ENCODE measurements around the gene ATP6V0B. TPM values are rescaled to one million over a fixed set of nuclear protein-coding genes. Genes with fewer than 3 reads are reported as not detected.
A peak's percentile ranks its signal among the peaks of the same experiment; 100 is the strongest.

Gene ATP6V0B
- total and polyA plus RNA-seq, 2 of the 4 experiments (the other 2 are of a cell fraction): 72.1 to 169 TPM

- ATAC-seq (ENCODE audit: low read depth): no peak
These were observed 8.0 kb downstream of the ATP6V0B start for GRCh38 chr1:43982808-43983207.

More at GRCh38 chr1:43982808-43983207, 8.0 kb downstream of the ATP6V0B start:
- Histone ChIP-seq H2BK120ac (ENCODE audit: low read depth, low read length) (no peak overlapping the region), H2AK5ac (ENCODE audit: low read depth, low read length) (no peak overlapping the region), H3K9ac (ENCODE audit: low read depth, low read length) (no peak overlapping the region), H3K27ac (ENCODE audit: insufficient read depth, low read length) (no peak overlapping the region), H3K23ac (ENCODE audit: low read depth, low read length) (0 out of 2 replicates have a peak overlapping the region, but pooled peaks have one; percentile 26), H2BK5ac (ENCODE audit: low read depth, low read length, poor library complexity, severe bottlenecking) (no peak overlapping the region), H3K4ac (ENCODE audit: low read depth, low read length) (no peak overlapping the region), H3K4me2 (ENCODE audit: low read depth, low read length) (no peak overlapping the region), H3K9me1 (ENCODE audit: insufficient read depth, low read length) (peaks cover 42% of the 10 kb centered on the region), H2AFZ (replicated peaks; ENCODE audit: low read length, poor library complexity) (no peak overlapping the region), H2BK20ac (ENCODE audit: low read depth, low read length) (no peak overlapping the region), H3K9me3 (ENCODE audit: control insufficient read depth, insufficient read depth, low read length) (no peaks in the 10 kb centered on the region), H3K14ac (replicated peaks; ENCODE audit: low read depth, low read length) (no peak overlapping the region), H3K18ac (ENCODE audit: low read depth, low read length) (no peak overlapping the region), H3K56ac (ENCODE audit: extremely low read depth, insufficient read depth, low read length) (no peak overlapping the region), H4K8ac (ENCODE audit: low read depth in 2 of 2, low read length in 2 of 2) (no peak overlapping the region), H4K5ac (ENCODE audit: low read depth, low read length) (no peak overlapping the region), H2BK15ac (ENCODE audit: low read depth, low read length) (no peak overlapping the region), H3K27me3 (ENCODE audit: control insufficient read depth, insufficient read depth, low read length) (no peaks in the 10 kb centered on the region), H3K4me1 (ENCODE audit: control insufficient read depth, insufficient read depth, low read length) (peaks cover 28% of the 10 kb centered on the region), H3K36me3 (ENCODE audit: control insufficient read depth, insufficient read depth, low read length) (peaks cover 40% of the 10 kb centered on the region), H4K20me1 (ENCODE audit: insufficient read depth, low read length) (peaks cover 45% of the 10 kb centered on the region), H3K4me3 (ENCODE audit: insufficient read depth, low read depth, low read length) (no peak overlapping the region), H4K91ac (ENCODE audit: insufficient read depth, low read depth, low read length) (no peak overlapping the region), H3K79me1 (ENCODE audit: low read depth in 1 of 2, low read length in 2 of 2) (peaks cover 31 to 67% of the 10 kb centered on the region in 2 experiments), H2AK9ac (replicated peaks; ENCODE audit: low read depth, low read length, poor library complexity) (no peak overlapping the region)
- ChIA-PET POLR2A (ENCODE audit: unreplicated experiment) (no interaction called here), CTCF (no interaction called here)
- WGBS, 2 experiments (ENCODE audit: extremely low coverage in 2 of 2, insufficient read length in 1 of 2): 94% methylated on average over 7 of the region's 15 CpGs; no CpG with 5 or more reads in 1 of the 2 experiments
- intact Hi-C loops (cut with micrococcal nuclease): no loop called here
- DNase-seq: no peak
- in situ Hi-C loops (cut with MboI; ENCODE audit: low sequenced_read_pairs): no loop called here
- dilution Hi-C loops (cut with HindIII; ENCODE audit: low sequenced_read_pairs, unreplicated experiment): no loop called here
- BruUV-seq (replicated peaks): no TSS peak
- 0 out of 2 replicates have a peak, but pooled peaks have one; percentile 25 for TF ChIP-seq CEBPB (IDR thresholded peaks at IDR 0.05; ENCODE audit: low read depth, low read length)
- TF ChIP-seq POLR2A (IDR thresholded peaks at IDR 0.05; ENCODE audit: low read depth, low read length): no peak
- no peak for TF ChIP-seq MAFK (IDR thresholded peaks at IDR 0.05; ENCODE audit: low read depth, low read length)
- no peak for TF ChIP-seq CHD1 (IDR thresholded peaks at IDR 0.05; ENCODE audit: low read depth, low read length)
- TF ChIP-seq SMC3 (IDR thresholded peaks at IDR 0.05; ENCODE audit: low read depth, low read length): no peak

Measured in IMR-90 (cell line).